ENCODE results near the gene MAGOH.

DNA sequence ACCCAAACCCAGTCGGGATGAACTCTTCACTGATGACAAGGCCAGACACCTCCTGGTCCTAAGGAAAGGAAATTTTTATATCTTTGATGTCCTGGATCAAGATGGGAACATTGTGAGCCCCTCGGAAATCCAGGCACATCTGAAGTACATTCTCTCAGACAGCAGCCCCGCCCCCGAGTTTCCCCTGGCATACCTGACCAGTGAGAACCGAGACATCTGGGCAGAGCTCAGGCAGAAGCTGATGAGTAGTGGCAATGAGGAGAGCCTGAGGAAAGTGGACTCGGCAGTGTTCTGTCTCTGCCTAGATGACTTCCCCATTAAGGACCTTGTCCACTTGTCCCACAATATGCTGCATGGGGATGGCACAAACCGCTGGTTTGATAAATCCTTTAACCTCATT, 28.0 kb downstream of the MAGOH start:
- TF ChIP-seq USF2 (IDR thresholded peaks at IDR 0.05; ENCODE audit: borderline replicate concordance, low read depth, low read length) = no peak
- TF ChIP-seq EZH2phosphoT487 (IDR thresholded peaks at IDR 0.05; ENCODE audit: borderline replicate concordance, low read depth) = no peak
- no peak for TF ChIP-seq POLR2AphosphoS5 (IDR thresholded peaks at IDR 0.05; ENCODE audit: low read depth, low read length)
